A673 (cell line): ENCODE results near the gene CSNK1A1L. TPM values are rescaled to one million over a fixed set of nuclear protein-coding genes. Genes with fewer than 3 reads are reported as not detected.

ENCODE experiments used
- BruUV-seq: library from RNA; stranded (reverse); fragments of 400-500 nt; replicated peaks from 2 replicates; lab custom pipeline; 2021; lab: Mats Ljungman, UMichigan
- CTCF ChIA-PET: fragments of 300-600 bp; sonication (Branson Sonifier 250); formaldehyde crosslinking; loops from one replicate; lab custom pipeline; 2022; ENCODE audit warnings: antibody characterized with exemption; lab: Charles Lee
- POLR2A ChIA-PET: fragments of 300-600 bp; sonication (Branson Sonifier 250); formaldehyde crosslinking; loops from one replicate; lab custom pipeline; 2022; ENCODE audit warnings: antibody characterized with exemption; ENCODE audit not compliant: low non-redundant PET; lab: Charles Lee
- DNase-seq: peaks from one replicate; pipeline ENCODE4 v3.0.0-alpha.2; 2015; ENCODE audit warnings: low spot score
- H3K27ac ChIP-seq: fragments of 200-600 bp; sonication (generic); 2 replicates; pipeline ENCODE4 v1.5.1; 2016; ENCODE audit warnings: mixed run types, low read depth, mild to moderate bottlenecking, mixed read lengths, antibody characterized with exemption, low read length; ENCODE audit not compliant: poor library complexity, severe bottlenecking
- H3K27me3 ChIP-seq: fragments of 200-600 bp; sonication (generic); replicated peaks from 2 replicates; pipeline ENCODE4 v1.6.1; 2017; ENCODE audit warnings: mixed run types, low read depth, mild to moderate bottlenecking, mixed read lengths, antibody characterized with exemption, low read length; ENCODE audit not compliant: insufficient read depth, poor library complexity
- H3K36me3 ChIP-seq: fragments of 200-600 bp; sonication (generic); 2 replicates; pipeline ENCODE4 v1.6.1; 2016; ENCODE audit warnings: mixed run types, mild to moderate bottlenecking, mixed read lengths, antibody characterized with exemption, low read length; ENCODE audit not compliant: insufficient read depth, poor library complexity, severe bottlenecking
- H3K4me1 ChIP-seq: fragments of 200-600 bp; sonication (generic); 2 replicates; pipeline ENCODE4 v1.6.1; 2017; ENCODE audit warnings: mixed run types, mild to moderate bottlenecking, mixed read lengths, antibody characterized with exemption, low read length; ENCODE audit not compliant: insufficient read depth, poor library complexity, severe bottlenecking
- H3K4me3 ChIP-seq: fragments of 200-600 bp; sonication (generic); 2 replicates; pipeline ENCODE4 v1.5.1; 2016; ENCODE audit warnings: low read depth, mixed run types, mild to moderate bottlenecking, mixed read lengths, low read length; ENCODE audit not compliant: poor library complexity, severe bottlenecking
- H3K9me3 ChIP-seq: fragments of 200-600 bp; sonication (generic); 2 replicates; pipeline ENCODE4 v1.6.1; 2016; ENCODE audit warnings: mixed run types, low read depth, mild to moderate bottlenecking, mixed read lengths, antibody characterized with exemption, low read length; ENCODE audit not compliant: poor library complexity, severe bottlenecking
- EZH2 ChIP-seq: fragments of 200-600 bp; sonication (generic); IDR thresholded peaks from 2 replicates; pipeline ENCODE4 v1.6.1; 2017; ENCODE audit warnings: borderline replicate concordance, low read depth, mild to moderate bottlenecking, mixed read lengths, antibody characterized with exemption, low read length; ENCODE audit not compliant: poor library complexity, severe bottlenecking
- intact Hi-C: fragments of 100-400 bp; cut with micrococcal nuclease; formaldehyde crosslinking; loops from one replicate; pipeline ENCODE4 v1.10.0; 2022; ENCODE audit not compliant: unreplicated experiment
- total RNA-seq: library from RNA; stranded (reverse); gene quantifications from 2 replicates; pipeline ENCODE4 v1.2.3, GENCODE V29; 2021
- TF ChIP-seq, protein P1 (sequence below): fragments of 300-800, 200-600 bp; sonication (generic); conservative IDR thresholded peaks from 2 replicates; pipeline ENCODE4 v1.5.1; 2017; ENCODE audit warnings: low read depth, mild to moderate bottlenecking, antibody characterized with exemption, low read length, moderate library complexity, mixed read lengths

CSNK1A1L gene
- total RNA-seq, 1 experiment from 2014 or later = not detected

DNA sequence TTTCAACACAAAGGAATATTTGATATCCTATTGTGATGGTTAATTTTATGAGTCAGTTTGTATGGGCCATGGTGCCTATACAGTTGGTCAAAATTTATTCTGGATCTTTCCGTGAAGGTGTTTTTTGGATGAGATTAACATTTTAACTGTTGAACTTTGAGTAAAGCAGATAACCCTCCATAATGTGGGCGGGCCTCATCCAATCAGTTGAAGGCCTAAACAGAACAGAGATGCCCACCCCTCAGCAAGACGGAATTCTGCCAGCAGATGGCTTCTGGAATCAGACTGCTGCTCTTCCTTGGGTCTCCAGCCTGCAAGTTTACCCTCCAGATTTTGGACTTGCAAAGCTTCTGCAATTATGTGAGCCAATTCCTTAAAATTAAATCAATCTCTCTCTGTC lies 16.0 kb downstream of the CSNK1A1L start:
- ChIA-PET CTCF (no interaction called here), POLR2A (no interaction called here)
- intact Hi-C loops = no loop called here
- no peaks in the 10 kb centered on the region for H3K36me3 ChIP-seq
- no peaks in the 10 kb centered on the region for H3K9me3 ChIP-seq
- BruUV-seq = no TSS peak
- no peak overlapping the region for H3K4me3 ChIP-seq
- no peaks in the 10 kb centered on the region for H3K4me1 ChIP-seq
- DNase-seq = no peak
- H3K27me3 ChIP-seq = no peaks in the 10 kb centered on the region
- TF ChIP-seq EZH2 = no peak
- TF ChIP-seq, protein P1, sequence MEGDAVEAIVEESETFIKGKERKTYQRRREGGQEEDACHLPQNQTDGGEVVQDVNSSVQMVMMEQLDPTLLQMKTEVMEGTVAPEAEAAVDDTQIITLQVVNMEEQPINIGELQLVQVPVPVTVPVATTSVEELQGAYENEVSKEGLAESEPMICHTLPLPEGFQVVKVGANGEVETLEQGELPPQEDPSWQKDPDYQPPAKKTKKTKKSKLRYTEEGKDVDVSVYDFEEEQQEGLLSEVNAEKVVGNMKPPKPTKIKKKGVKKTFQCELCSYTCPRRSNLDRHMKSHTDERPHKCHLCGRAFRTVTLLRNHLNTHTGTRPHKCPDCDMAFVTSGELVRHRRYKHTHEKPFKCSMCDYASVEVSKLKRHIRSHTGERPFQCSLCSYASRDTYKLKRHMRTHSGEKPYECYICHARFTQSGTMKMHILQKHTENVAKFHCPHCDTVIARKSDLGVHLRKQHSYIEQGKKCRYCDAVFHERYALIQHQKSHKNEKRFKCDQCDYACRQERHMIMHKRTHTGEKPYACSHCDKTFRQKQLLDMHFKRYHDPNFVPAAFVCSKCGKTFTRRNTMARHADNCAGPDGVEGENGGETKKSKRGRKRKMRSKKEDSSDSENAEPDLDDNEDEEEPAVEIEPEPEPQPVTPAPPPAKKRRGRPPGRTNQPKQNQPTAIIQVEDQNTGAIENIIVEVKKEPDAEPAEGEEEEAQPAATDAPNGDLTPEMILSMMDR = no peak
- no peak overlapping the region for H3K27ac ChIP-seq

DNA sequence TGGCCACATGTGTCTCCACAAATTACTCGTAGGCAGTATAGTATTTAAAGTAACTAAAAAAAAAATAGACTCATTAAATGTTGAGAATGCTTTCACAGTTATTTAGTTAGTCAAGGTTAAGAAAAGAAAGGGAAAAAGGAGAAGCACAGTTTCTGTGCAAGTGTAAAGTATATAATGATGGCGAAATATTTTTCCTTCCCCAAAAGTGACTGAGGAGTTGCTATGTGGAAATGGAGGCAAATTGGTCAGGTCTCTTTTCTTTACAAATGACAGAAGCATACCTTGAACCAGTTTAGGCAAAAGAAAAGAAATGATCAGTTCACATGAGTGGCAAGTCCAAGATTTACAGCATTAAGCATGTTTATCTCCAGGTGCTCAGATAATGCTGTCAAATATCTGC lies 18.0 kb downstream of the CSNK1A1L start:
- CTCF ChIA-PET = no interaction called here
- BruUV-seq = no TSS peak

DNA sequence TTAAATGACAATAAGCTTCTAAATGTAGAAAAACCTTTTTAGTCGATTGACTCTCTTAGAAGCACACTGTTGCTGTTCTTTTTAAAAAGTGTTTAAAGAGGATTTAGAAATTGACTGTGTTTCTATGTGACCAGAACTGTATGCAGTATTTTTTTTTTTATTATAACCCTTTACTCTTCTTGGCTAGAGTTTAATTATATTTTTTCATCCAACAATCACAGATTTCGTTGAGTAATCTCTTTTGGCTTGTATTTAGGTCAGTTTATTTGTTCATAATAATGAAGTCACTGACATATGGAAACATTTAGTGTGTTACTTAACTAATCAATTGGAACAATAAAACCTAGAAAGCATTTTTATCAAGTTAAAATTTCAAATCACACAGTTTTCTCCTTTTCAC lies 19.9 kb downstream of the CSNK1A1L start:
- Histone ChIP-seq H3K4me3 (no peak overlapping the region), H3K9me3 (no peaks in the 10 kb centered on the region), H3K27me3 (no peaks in the 10 kb centered on the region), H3K36me3 (no peaks in the 10 kb centered on the region), H3K4me1 (no peaks in the 10 kb centered on the region), H3K27ac (no peak overlapping the region)
- intact Hi-C loops = no loop called here
- DNase-seq = no peak
- no peak for TF ChIP-seq EZH2
- TF ChIP-seq, protein P1 = no peak
- no TSS peak for BruUV-seq
- POLR2A ChIA-PET = no interaction called here
- CTCF ChIA-PET = no interaction called here

More for the DNA sequence above, 18.0 kb downstream of the CSNK1A1L start:
- no peaks in the 10 kb centered on the region for H3K4me1 ChIP-seq
- H3K4me3 ChIP-seq = no peak overlapping the region
- no peak for TF ChIP-seq EZH2
- TF ChIP-seq, protein P1 = no peak
- POLR2A ChIA-PET = no interaction called here
- H3K27me3 ChIP-seq = no peaks in the 10 kb centered on the region
- no peaks in the 10 kb centered on the region for H3K36me3 ChIP-seq
- DNase-seq = no peak
- no peak overlapping the region for H3K27ac ChIP-seq
- no peaks in the 10 kb centered on the region for H3K9me3 ChIP-seq
- intact Hi-C loops = no loop called here
